Keratinocyte (primary cell): ENCODE measurements around the gene CHST15.
"Not testable (repeated sequence)": the region's sequence is repeated elsewhere in the genome, so short reads cannot be mapped to it uniquely, and the experiment has no call there.

Experiments
- EZH2 ChIP-seq: IDR thresholded peaks from one replicate; pipeline ENCODE4 v1.6.1; 2012; ENCODE audit warnings: inconsistent platforms, mild to moderate bottlenecking, low read length, moderate library complexity
- TF ChIP-seq, protein P1 (sequence below), 3 experiments: IDR thresholded peaks in 1 of 3; conservative IDR thresholded peaks in 1 of 3; optimal IDR thresholded peaks in 1 of 3; 2 replicates in 2 of 3; 3 replicates in 1 of 3; pipeline versions ENCODE3 to v1.5.1; 2011; ENCODE audit warnings: low read length in 3 of 3, mild to moderate bottlenecking in 3 of 3, moderate library complexity in 2 of 3, control low read depth in 1 of 3, inconsistent platforms in 1 of 3; ENCODE audit not compliant: insufficient read depth in 2 of 3; ENCODE audit errors: extremely low read depth in 1 of 3

- TF ChIP-seq, protein P1, sequence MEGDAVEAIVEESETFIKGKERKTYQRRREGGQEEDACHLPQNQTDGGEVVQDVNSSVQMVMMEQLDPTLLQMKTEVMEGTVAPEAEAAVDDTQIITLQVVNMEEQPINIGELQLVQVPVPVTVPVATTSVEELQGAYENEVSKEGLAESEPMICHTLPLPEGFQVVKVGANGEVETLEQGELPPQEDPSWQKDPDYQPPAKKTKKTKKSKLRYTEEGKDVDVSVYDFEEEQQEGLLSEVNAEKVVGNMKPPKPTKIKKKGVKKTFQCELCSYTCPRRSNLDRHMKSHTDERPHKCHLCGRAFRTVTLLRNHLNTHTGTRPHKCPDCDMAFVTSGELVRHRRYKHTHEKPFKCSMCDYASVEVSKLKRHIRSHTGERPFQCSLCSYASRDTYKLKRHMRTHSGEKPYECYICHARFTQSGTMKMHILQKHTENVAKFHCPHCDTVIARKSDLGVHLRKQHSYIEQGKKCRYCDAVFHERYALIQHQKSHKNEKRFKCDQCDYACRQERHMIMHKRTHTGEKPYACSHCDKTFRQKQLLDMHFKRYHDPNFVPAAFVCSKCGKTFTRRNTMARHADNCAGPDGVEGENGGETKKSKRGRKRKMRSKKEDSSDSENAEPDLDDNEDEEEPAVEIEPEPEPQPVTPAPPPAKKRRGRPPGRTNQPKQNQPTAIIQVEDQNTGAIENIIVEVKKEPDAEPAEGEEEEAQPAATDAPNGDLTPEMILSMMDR (optimal IDR thresholded peaks at IDR 0.05 in 1 of 3, IDR thresholded peaks at IDR 0.05 in 1 of 3, conservative IDR thresholded peaks at IDR 0.05 in 1 of 3; ENCODE audit: extremely low read depth in 1 of 3, insufficient read depth in 2 of 3, low read length in 3 of 3), result peak in 1 of 3 experiments; percentile 28
- not testable (repeated sequence) for TF ChIP-seq EZH2
Measured at GRCh38 chr10:124093774-124094418, 498 bp upstream of the CHST15 start.
